ENCODE data around the gene RANBP10. TPM values are rescaled to one million over a fixed set of nuclear protein-coding genes. Genes with fewer than 3 reads are reported as not detected.

RANBP10 gene
- polyA plus RNA-seq, 2 of the 4 experiments (the other 2 are of a cell fraction), result 7.5 to 9.8 TPM

- TF ChIP-seq SREBF2 (IDR thresholded peaks at IDR 0.05), result no peak
- TF ChIP-seq MAZ (IDR thresholded peaks at IDR 0.05; ENCODE audit: borderline replicate concordance, low read depth, low read length), result no peak
- no peak for TF ChIP-seq EHMT2 (IDR thresholded peaks at IDR 0.05; ENCODE audit: low read depth)
Measured at GRCh38 chr16:67708368-67708771, 98.0 kb downstream of the RANBP10 start (continued).

- CTCF ChIA-PET, result interaction anchor here (0.9 kb wide), 1 partner anchor 40 kb away, joined by 3 read pairs; no protein-coding TSS in a partner anchor
- TF ChIP-seq POLR2AphosphoS2 (conservative IDR thresholded peaks at IDR 0.05; ENCODE audit: low read length) (no peak), HMGXB4 (CRISPR knock-in tag; IDR thresholded peaks at IDR 0.05; ENCODE audit: borderline replicate concordance) (no peak)
- no peak for DNase-seq (ENCODE audit: low read depth in 1 of 2, low spot score in 1 of 2)
- no peak for FAIRE-seq
- no peak overlapping the region for H3K4me2 ChIP-seq
- no peak for ATAC-seq
- no peak overlapping the region for H3K27ac ChIP-seq
- H3K4me1 ChIP-seq, result no peaks in the 10 kb centered on the region
- POLR2A ChIA-PET, result no interaction called here
- WGBS (ENCODE audit: missing lambda C conversion rate), result 96% methylated on average over 5 of the region's 5 CpGs
- no peak overlapping the region for H3K4me3 ChIP-seq
- no peaks in the 10 kb centered on the region for H3K9me3 ChIP-seq
Measured at GRCh38 chr16:67707790-67708189, 98.6 kb downstream of the RANBP10 start.

- DNase-seq (ENCODE audit: low read depth in 1 of 2, low spot score in 1 of 2), result no peak
- Histone ChIP-seq H3K27ac (no peak overlapping the region), H3K4me2 (no peak overlapping the region), H3K9me3 (no peaks in the 10 kb centered on the region), H3K4me3 (no peak overlapping the region), H3K4me1 (no peaks in the 10 kb centered on the region)
- CTCF ChIA-PET, result interaction anchor here (1.6 kb wide), 1 partner anchor 34 kb away, joined by 3 read pairs; no protein-coding TSS in a partner anchor
- 86% methylated on average over 4 of the region's 4 CpGs for WGBS (ENCODE audit: missing lambda C conversion rate)
- POLR2A ChIA-PET, result no interaction called here
- FAIRE-seq, result no peak
- no peak for ATAC-seq
- TF ChIP-seq JUNB (IDR thresholded peaks at IDR 0.05) (no peak), POLR2A (IDR thresholded peaks at IDR 0.05; ENCODE audit: low read length) (no peak), KDM5A (IDR thresholded peaks at IDR 0.05) (no peak), CBX8 (IDR thresholded peaks at IDR 0.05) (no peak), HOXA7 (CRISPR knock-in tag; IDR thresholded peaks at IDR 0.05) (no peak), MAZ (IDR thresholded peaks at IDR 0.05; ENCODE audit: borderline replicate concordance, low read depth, low read length) (no peak), ATOH8 (CRISPR knock-in tag; IDR thresholded peaks at IDR 0.05; ENCODE audit: low read depth) (no peak), USF2 (IDR thresholded peaks at IDR 0.05) (no peak), TP53 (CRISPR knock-in tag; IDR thresholded peaks at IDR 0.05) (no peak)
Measured at GRCh38 chr16:67707210-67707609, 99.2 kb downstream of the RANBP10 start.

GRCh38 chr16:67704110-67704509 lies 102.2 kb downstream of the RANBP10 start:
- no peak for DNase-seq (ENCODE audit: low read depth in 1 of 2, low spot score in 1 of 2)
- H3K27ac ChIP-seq, result no peak overlapping the region
- WGBS (ENCODE audit: missing lambda C conversion rate), result 78% methylated on average over 5 of the region's 5 CpGs
- no peak overlapping the region for H3K4me2 ChIP-seq
- POLR2A ChIA-PET, result interaction anchor here (0.6 kb wide), 1 partner anchor 195 kb away, joined by 6 read pairs; no protein-coding TSS in a partner anchor
- no peak for FAIRE-seq
- peaks cover 7% of the 10 kb centered on the region for H3K9me3 ChIP-seq
- CTCF ChIA-PET, result interaction anchor here (0.6 kb wide), 1 partner anchor 112 kb away, joined by 3 read pairs; no protein-coding TSS in a partner anchor
- no peak for ATAC-seq
- H3K4me1 ChIP-seq, result no peaks in the 10 kb centered on the region
- H3K4me3 ChIP-seq, result no peak overlapping the region
- TF ChIP-seq JUNB (IDR thresholded peaks at IDR 0.05) (no peak), ESRRA (IDR thresholded peaks at IDR 0.05; ENCODE audit: borderline replicate concordance, low read length) (no peak)

GRCh38 chr16:67703626-67704025 lies 102.7 kb downstream of the RANBP10 start:
- no peak for FAIRE-seq
- H3K9me3 ChIP-seq, result peaks cover 10% of the 10 kb centered on the region
- ATAC-seq, result no peak
- no peak for DNase-seq (ENCODE audit: low read depth in 1 of 2, low spot score in 1 of 2)
- no peak overlapping the region for H3K4me2 ChIP-seq
- no peak overlapping the region for H3K27ac ChIP-seq
- no peaks in the 10 kb centered on the region for H3K4me1 ChIP-seq
- CTCF ChIA-PET, result no interaction called here
- no peak for TF ChIP-seq HDAC2 (IDR thresholded peaks at IDR 0.05)
- no peak overlapping the region for H3K4me3 ChIP-seq
- POLR2A ChIA-PET, result no interaction called here
- WGBS (ENCODE audit: missing lambda C conversion rate), result 84% methylated on average over 2 of the region's 2 CpGs

Data from A549 (cell line).